CD4-positive, alpha-beta T cell treated with Interleukin-17A for 4 hours (primary cell): ENCODE measurements around the gene FBXO40.
A peak's percentile ranks its signal among the peaks of the same experiment; 100 is the strongest.

Experiments
- DNase-seq: peaks from one replicate; pipeline ENCODE4 v3.0.0-alpha.2; 2020; ENCODE audit warnings: mixed read lengths

The FBXO40 gene

DNA sequence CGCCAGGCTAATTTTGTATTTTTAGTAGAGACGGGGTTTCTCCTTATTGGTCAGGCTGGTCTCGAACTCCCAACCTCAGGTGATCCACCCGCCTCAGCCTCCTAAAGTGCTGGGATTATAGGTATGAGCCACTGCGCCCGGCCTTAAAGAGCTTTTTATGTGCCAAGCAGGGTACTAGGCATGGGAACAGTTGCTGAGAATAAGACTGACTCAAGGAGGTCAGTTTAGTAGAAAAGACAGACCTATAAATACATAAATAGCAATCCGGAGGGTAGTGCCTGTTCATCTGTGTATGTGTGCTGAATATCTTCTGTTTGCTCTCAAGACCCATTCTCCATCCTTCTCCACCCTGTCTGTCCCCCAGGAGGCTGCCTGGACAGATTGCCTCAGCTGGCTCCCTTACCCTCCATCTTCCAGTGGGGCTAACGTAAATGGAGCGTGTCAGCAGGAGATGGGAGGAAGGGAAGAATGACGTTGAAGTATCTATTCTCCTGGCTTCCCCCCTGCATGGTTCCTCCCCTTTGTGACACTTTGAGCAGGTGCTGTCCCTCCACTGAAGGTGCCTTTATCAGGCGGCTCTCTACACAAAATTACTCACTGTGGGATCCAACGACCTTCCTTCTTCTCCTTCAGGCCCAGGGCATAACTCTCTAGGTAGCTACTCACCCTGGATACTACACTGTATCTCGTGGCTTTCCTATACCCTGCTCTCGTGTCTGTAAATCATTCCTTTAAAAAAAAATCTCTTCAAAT lies 31.1 kb downstream of the FBXO40 start:
- DNase-seq = no peak

DNA sequence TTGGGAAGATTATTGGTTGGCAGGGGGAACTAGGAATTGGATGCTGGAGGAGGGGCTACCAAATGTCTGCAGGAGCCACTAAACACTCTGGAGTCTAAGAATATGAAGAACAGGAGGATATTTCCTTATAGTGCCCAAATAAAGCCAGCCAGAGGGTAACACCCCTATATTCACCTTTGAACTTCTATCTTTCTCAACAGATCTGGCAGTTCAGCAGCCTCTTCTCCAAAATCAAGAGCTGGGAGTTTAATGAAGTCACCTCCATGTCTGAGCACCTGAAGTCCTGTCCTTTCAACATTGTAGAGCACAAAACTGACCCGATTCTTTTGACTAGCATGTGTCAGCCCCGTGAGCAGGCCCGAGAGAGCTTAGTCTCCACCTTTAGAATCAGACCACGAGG lies 33.3 kb downstream of the FBXO40 start:
- no peak for DNase-seq

DNA sequence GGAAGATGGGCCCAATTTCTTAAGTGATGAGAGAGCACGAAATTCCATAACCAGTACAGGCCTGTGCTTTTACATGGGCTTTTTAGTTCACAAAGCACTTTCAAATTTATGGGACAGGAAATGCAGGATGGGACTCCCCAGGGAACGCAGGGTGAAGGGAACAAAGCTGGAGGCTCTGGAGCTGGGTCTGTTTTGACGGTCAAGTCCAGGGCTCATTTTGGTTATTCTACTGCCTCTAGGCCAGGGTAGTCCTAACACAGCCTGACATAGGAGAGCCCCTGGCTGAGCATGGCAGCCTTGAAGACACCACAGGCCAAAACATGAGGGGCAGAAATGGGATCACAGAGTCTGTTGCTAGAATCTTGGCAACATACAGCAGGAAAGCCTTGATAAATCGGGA lies 34.0 kb downstream of the FBXO40 start:
- no peak for DNase-seq

DNA sequence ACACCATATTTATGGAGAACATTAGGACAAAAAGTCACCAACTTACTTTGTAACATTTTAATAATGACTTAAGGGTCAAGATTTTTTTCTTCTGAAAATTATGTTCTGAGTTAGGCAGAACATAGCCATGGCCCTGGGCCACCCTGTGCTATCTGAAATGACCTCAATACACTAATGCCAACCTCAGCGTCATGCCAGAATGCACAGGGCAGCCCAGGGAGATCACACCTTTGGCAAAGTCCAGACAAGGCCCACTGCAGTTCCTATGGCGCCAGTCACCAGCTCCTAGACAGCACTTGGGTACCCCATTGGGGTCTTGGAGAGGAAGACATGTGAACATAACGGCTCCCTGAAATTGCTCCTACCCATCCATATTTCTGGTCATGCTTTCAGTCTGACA lies 34.4 kb downstream of the FBXO40 start:
- DNase-seq = no peak

DNA sequence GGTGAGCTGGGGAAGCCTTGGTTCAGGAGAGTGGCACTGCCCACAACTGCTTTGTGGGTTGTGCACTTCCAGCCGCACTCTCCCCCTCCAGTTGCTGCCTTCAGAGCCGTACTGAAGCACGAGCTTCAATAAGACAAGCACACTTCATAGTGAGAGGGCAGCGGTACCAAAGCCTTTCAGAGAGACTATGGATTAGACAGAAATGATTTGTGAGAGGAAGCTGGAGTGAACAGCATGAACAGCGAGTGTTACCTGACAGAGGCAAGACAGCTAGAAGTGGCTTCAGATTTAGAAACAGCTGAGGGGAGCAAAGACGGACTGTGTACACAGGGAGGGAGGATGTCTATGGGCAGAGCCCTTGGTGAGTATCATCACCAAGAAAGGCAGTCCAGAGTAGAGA lies 36.4 kb downstream of the FBXO40 start:
- DNase-seq = no peak

DNA sequence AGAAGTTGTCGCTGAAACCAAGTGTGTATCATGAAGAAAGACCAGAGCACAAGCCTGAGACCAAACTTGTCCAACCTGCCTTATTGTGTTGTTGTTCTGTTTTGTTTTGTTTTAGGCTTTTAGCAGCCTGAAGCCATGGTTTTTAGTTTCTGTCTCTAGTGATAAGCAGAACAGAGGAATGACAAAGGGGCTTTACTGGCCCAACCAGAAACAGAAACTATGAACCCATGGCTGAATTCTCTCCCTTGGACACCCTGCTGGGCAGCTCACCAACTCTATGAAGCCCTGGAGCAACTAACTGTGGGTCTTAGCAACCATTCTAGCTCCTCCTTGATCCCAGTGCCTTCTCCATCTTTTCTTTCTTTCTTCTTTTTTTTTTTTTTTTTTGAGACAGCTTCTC lies 37.2 kb downstream of the FBXO40 start:
- no peak for DNase-seq

DNA sequence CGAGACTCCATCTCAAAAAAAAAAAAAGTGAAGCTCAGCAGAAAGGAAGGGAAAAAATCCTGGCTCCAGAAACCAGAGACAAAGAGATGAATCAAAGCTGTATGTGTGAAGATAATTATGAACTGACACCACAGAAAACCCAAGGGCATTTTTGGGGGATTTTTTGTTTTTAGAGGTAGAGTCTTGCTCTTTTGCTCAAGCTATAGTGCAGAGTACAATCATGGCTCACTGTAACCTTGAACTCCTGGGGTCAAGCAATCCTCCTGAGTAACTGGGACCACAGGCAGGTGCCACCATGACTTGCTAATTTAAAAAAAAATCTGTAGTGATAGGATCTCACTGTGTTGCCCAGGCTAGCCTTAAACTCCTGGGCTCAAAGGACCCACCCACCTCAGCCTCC lies 44.7 kb downstream of the FBXO40 start:
- DNase-seq = no peak

DNA sequence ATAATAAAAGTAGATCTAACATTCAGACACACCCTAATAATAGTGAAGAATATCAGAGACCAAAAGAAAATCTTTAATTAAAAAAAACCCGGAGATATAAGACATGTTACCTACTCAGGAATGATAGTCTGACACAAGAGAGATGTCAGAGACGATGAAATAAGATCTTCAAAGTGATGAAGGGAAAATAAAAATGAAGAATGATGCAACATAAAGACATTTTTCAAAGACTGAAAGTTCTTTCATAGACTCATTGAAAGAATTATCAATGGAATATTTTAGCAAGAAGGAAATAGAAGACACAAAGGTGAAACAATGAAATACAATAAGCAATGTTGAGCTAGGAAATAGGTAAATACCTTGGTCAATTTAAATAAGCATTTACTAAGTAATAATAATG lies 47.9 kb downstream of the FBXO40 start:
- no peak for DNase-seq

DNA sequence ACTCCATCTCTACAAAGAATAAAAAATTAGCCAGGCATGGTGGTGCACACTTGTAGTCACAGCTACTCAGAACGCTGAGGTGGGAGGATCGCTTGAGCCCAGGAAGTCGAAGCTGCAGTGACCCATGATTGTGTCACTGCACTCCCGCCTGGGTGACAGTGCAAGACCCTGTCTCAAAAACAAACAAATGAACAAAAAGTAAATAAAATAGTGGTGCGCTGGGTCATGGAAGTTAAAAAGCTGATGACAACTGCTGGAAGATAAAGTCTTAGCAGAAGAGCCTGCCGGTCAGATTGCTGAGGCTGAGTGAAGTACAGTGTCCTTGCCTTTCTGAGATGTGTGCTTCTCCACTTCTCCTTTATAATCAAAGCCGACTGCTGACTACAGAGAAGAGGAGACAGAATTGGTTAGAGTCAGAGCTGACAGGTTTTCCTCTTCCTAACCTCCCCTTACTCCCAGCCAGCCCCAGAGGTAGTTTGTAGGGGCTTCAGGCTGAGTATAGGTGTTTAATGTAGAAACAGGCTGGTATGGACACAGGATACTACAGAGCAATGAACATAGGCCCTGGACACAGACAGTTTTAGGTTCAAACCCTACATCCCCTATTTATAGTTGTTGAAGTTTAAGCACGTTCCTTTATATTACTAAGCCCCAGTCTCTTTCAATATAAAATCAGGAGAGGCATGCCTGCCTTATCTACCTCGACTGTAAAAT lies 49.6 kb downstream of the FBXO40 start:
- DNase-seq = no peak

DNA sequence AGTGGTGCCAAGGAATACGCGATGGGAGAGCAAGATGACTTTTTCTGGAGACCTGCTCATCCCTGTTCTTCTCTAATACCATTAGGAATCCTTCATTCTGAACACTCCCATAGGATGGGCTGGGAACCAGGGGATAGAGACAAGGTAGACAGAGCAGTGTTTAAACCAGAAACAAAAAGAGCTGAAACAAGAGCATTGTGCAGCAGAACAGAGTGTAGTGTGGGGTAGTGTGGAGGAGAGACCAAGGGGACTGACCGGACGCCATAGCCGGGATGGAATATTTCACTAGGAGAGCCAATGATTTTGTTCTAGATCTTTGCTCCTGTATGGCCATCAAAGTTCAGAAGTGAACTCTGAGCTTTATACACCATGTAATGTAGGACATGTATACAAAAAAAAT lies 51.9 kb downstream of the FBXO40 start:
- DNase-seq = no peak

DNA sequence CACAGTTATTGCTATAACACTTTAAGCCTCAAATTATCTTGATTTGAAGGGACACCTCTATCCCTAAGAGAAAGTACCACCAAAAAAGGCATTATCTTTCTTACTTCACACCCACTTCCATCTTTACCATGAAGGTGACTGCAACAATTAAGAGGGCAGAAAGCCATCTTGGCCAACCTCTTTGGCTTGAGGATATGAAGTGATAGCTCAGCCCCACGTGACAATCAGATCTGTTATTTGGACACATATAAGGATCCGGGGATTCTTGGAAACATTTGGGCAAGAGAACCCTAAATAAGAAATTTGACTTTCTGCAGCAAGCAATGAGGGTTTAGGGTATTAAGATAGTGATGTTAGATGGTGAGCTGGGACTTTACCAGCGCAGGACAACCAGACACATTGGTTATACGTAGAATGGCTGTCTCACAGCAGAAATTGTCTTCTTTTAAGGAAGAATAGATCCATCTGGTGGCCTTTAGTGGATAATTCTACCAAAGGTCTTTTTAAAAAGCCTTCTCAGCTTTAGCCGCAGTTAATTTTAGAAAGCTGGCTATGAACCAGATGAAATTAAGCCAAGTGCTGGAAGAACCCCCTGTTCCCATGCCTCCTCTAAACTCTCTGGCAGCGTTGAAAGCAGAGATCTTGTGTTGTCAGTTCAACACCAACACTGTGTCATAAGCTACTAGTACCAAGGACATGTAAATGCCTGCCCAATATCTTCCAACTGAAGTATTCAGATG lies 55.2 kb downstream of the FBXO40 start:
- no peak for DNase-seq

DNA sequence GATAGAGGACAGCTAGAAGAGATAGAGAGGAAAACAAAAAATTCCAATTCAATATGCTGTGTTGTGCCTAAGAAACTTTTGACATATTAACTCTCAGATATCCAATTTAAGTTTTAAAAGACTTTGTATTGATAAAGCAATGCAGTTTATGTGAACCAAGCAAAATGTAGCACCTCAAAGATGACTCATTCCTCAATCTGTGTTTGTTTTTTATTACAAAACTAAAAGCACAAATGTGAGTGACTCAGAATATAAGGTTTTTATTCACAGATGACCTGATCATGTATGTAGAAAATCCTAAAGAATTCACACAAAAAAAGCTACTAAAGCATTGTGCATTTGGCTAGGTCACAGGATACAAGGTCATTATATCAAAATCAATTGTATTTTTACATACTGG lies 56.5 kb downstream of the FBXO40 start:
- no peak for DNase-seq

DNA sequence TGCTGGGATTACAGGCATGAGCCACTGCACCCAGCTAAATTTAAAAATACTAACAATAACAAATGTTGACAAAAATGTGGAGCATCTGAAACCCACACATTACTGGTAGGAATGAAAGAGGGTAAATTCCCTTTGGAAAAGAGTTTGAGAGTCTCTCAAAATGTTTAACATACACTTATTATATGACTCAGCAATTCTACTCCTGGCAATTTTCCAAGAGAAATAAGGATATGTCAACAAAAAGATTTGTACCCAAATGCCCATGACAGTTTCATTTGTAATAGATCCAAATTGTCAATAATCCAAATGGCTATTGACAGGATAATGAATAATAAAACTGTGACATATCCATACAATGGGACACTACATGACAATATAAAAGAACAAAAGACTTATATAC lies 58.5 kb downstream of the FBXO40 start:
- DNase-seq = no peak

DNA sequence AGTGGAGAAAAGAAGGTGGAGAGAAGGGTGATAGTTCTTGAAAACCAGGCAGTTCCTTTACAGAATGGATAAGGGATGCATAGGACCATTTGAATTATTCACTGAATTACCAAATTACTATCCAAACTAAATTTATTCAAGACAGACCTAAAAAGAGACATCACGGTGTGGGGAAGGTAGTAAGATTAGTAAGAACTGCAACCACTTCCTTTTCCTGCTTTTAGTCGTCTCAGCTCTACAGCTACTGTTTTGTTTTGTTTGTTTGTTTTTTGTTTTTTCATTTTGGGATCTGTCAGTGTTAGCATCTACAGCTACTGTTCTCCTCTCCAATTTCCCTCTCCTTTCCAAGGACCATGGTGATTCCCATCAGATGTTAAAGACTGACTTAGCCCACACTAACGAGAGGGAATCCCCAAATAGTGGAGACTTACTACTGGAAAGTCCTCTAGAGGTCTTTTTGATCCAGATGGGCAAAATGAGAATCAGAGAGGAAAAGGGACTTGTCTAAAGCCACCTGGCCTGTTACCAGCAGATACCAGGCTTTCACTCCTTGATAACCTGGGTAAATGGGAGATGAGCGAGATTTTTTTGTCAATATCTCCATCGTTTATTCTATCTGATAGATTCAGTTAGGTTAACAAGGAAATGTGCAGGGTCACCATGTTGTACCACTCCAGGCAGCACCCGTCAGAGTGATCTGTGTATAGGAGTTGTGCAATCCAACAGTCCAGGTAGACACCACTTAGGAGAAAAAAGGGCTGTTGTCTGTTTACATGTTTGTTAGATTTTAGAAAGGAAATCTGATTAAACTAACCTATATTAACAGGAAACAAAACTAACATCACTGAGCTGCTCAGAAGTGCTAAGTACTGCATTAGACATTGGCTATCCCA lies 61.6 kb downstream of the FBXO40 start:
- no peak for DNase-seq

DNA sequence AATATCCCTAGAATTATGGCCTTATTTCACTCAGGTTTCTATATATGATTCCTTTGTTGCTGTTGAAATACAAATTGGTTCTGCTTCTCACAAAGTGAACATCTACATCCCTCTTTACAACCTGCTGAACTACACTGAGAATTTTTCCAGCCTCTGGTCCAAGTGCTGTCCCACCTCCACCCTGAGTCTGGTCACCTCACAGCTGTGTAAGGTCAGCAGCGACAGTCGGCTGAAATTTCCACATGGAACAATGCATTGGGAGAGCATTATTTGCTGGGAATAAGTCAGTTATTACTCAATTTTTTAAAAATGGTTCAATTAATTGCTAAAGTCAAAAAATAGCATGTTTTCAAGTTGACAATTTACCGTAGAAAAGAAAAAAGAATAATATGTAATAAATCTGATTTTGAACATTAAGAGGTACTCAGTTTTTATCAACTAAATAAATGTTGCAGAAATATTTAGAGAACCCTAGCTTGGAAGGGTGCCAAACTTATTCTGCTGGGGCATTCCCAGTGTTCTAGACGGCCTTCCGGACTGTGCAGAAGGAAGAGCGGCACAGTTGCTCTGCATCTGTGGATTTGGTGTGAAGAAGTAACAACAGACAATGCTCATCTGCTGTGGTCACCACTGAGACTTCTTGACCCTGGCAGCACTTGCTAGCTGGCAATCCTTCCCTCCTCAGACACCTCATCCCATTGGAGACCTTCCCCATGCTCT lies 65.7 kb downstream of the FBXO40 start:
- DNase-seq = no peak

DNA sequence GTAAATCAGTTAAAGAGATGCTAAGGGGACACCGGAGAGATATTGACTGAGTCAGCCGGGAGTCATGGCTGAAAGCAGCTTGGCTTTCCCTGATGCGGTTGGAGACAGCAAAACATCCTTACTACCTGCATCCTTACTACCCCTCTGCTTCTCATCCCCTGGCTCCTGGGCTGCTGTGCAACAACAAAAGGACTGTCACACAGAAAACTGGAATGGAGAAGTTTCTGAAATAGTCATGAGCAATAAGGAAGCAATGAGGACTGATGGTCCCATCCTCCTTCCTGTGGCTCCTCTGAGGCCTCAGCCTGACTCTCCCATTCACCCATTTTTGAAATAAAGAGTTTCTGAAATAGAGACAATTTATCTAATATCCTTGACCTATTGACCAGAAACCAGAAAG lies 66.4 kb downstream of the FBXO40 start:
- DNase-seq = no peak

DNA sequence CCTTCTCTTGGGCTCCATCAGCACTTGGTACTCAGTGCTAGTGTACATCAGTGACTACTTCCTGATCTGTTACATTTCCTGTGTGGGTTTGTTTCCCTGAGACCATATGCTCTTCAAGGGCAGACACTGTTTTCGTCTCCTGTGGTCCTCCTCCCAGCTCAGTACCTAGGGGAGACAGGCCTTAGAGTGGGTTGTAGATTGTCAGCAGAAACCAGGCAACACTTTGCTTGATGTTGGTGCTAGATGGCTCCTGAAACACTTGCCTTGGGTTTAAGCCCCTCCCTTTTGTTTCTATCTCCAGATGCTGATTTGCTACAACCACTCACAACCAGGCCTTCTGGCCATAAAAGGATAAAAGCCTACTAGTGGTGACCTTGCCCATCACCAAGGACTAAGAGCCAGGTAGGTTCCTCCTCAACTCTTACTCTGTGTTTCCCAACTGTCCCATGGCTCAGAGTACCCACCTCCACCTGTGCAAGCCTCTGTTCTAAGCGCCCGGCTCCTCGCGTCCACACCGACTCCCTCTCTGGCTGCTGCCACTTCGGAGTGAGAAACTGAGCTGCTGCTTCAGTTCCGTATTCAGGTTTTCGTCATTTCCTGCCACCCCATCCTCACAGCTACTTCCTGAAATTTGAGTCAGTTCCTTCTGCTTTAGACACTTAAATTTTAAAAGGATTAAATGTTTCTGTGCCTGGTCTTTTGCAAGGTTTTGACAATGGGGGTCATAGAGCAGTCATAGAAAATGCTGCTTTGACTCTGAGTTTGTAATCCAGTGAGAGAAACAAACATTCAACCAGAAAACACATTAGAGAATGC lies 67.4 kb downstream of the FBXO40 start, which contains the start of gene HCLS1:
HCLS1 (minus strand) TSS at position 548 of the 816 bp plus-strand sequence. CDS start 2,556 bp downstream, outside the sequence.
- DNase-seq = peak; percentile 69

DNA sequence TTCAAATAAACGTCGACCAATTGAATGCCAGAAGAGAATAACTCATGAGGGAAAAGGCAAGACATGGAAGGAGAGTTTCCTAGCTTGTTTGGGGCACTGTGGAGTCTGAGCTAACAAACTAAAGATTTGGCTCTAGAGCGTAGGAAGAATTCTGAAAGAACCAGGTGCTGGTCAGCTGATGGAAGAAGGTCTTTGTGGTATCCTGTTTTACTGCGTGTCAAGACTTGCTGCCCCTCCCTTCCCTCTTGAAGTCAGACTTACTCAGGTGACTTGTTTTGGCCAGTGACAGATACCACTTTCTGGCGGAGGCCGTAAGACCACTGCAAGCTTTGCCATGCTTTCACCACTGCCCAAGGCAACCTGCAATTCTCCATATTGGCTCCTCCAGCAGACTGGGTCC lies 68.2 kb downstream of the FBXO40 start:
- no peak for DNase-seq

DNA sequence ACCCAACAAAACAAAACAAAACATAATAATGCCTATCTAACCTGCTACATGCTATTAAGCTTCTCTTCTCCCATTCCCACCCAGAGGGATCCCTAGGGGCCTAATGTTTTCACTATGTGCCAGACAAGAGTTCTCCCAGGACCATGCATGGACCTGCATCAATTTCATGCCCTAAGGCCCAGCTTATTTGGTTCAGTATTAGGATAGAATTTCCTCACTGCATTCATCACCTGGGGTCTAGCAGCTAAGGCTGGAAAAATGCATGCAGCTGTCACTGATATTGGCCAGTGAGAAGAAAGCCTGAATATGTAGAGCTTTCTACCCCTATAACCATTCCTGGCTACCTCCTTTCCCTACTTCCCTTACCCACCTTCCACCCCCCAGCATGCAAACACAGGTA lies 69.6 kb downstream of the FBXO40 start:
- no peak for DNase-seq

DNA sequence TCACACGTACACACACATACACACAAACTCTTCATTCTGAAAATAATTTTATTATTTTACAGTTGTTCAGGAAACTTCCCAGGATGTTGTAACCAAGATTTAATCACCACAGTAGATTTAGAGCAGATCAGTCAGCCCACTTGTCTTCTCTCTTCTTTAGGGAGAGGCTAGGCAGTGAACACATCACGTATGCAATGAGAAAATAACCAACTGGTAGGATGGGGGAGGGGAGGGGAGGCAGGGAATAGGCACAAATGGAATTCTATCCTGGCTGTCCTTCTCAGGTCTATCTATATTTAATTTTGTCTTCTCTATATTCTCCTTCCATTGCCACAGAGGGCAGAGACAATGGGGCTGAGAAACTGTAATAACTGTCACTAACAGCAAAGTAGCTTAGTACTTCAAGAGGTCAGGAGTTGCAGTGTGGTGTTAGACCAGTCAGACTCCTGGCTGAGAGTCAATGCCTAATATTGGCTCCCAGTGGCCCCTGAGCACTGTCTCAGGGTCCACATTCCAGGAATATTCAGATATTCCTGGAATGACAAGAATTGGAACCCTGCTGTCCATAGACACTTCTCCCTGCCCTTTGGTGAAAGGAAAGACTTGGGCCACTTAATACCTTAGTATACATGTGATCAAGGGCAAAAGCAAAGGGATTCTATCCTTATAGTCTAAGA lies 70.1 kb downstream of the FBXO40 start:
- DNase-seq = no peak

DNA sequence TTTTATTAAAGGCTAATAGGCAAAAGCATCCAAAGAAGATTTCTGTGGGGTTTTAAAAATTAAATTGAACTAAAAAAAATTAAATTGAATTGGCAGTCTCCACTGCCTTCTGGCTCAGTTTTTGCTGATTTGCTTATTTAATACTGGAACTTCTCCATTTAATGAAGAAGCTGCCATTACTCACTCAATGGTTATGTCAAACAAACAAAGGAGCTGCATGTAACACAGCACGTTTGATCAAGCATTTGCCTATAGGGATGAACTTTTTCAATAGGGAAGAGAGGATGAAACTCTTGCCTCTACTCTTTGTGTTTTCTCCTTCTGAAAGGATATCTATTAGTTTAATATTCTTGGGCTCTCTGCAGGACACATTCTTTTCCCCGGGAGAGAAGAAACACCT lies 72.3 kb downstream of the FBXO40 start:
- no peak for DNase-seq
